IMR-90 (cell line): ENCODE measurements around the gene EHD4.

Experiments used
- BHLHE40 ChIP-seq: fragments of 150-350 bp; IDR thresholded peaks from 2 replicates; pipeline ENCODE4 v1.6.1; 2016; ENCODE audit warnings: mild to moderate bottlenecking, low read depth, low read length
- CTCF ChIP-seq: conservative IDR thresholded peaks from 2 replicates; pipeline ENCODE4 v1.5.1; 2012; ENCODE audit warnings: mild to moderate bottlenecking, low read depth, low read length, improper control_type of control experiment
- ELK1 ChIP-seq: fragments of 150-350 bp; IDR thresholded peaks from 2 replicates; pipeline ENCODE4 v1.6.1; 2016; ENCODE audit warnings: low read depth, mild to moderate bottlenecking, low read length, moderate library complexity, borderline replicate concordance
- MAZ ChIP-seq: IDR thresholded peaks from 2 replicates; pipeline ENCODE4 v1.6.1; 2012; ENCODE audit warnings: low read depth, mild to moderate bottlenecking, low read length, improper control_type of control experiment, moderate library complexity, borderline replicate concordance
- MXI1 ChIP-seq: IDR thresholded peaks from 2 replicates; pipeline ENCODE4 v1.6.1; 2012; ENCODE audit warnings: low read depth, mild to moderate bottlenecking, low read length, moderate library complexity, borderline replicate concordance
- POLR2A ChIP-seq: IDR thresholded peaks from 2 replicates; pipeline ENCODE4 v1.6.1; 2012; ENCODE audit warnings: mild to moderate bottlenecking, low read depth, low read length
- RCOR1 ChIP-seq: IDR thresholded peaks from 2 replicates; pipeline ENCODE4 v1.6.1; 2012; ENCODE audit warnings: mild to moderate bottlenecking, low read length, improper control_type of control experiment; ENCODE audit not compliant: insufficient replicate concordance
- RFX5 ChIP-seq: IDR thresholded peaks from 2 replicates; pipeline ENCODE4 v1.8.0; 2012; ENCODE audit warnings: low read depth, mild to moderate bottlenecking, low read length, moderate library complexity
- SMC3 ChIP-seq: fragments of 150-350 bp; IDR thresholded peaks from 2 replicates; pipeline ENCODE4 v1.6.1; 2016; ENCODE audit warnings: low read depth, mild to moderate bottlenecking, antibody characterized with exemption, low read length, moderate library complexity
- USF2 ChIP-seq: fragments of 150-350 bp; IDR thresholded peaks from 2 replicates; pipeline ENCODE4 v1.6.1; 2017; ENCODE audit warnings: mild to moderate bottlenecking, antibody characterized with exemption, low read length, low read depth

- TF ChIP-seq CTCF (no peak), POLR2A (no peak), ELK1 (no peak), SMC3 (no peak), BHLHE40 (no peak), RCOR1 (no peak), RFX5 (no peak), MXI1 (no peak), USF2 (no peak), MAZ (no peak)
These were observed 49.2 kb upstream of the EHD4 start for GRCh38 chr15:42021593-42021992.
